Osteocyte (in vitro differentiated cells): ENCODE results near the gene DBN1. TPM values are rescaled to one million over a fixed set of nuclear protein-coding genes. Genes with fewer than 3 reads are reported as not detected.
A peak's percentile ranks its signal among the peaks of the same experiment; 100 is the strongest.

Experiments
- DNase-seq: peaks from one replicate; pipeline ENCODE4 v3.0.0; 2021; ENCODE audit warnings: mixed read lengths; ENCODE audit not compliant: unreplicated experiment; ENCODE audit errors: extremely low spot score
- H3K27ac Mint-ChIP-seq: one replicate; pipeline ENCODE4 v1.8.0; 2021; ENCODE audit warnings: mild to moderate bottlenecking, mixed read lengths; ENCODE audit not compliant: unreplicated experiment
- H3K27me3 Mint-ChIP-seq: one replicate; pipeline ENCODE4 v1.8.0; 2021; ENCODE audit warnings: mixed read lengths; ENCODE audit not compliant: unreplicated experiment
- H3K36me3 Mint-ChIP-seq: one replicate; pipeline ENCODE4 v1.8.0; 2021; ENCODE audit warnings: mixed read lengths; ENCODE audit not compliant: unreplicated experiment
- H3K4me1 Mint-ChIP-seq: one replicate; pipeline ENCODE4 v1.8.0; 2021; ENCODE audit warnings: mixed read lengths; ENCODE audit not compliant: unreplicated experiment
- H3K4me3 Mint-ChIP-seq: one replicate; pipeline ENCODE4 v1.8.0; 2021; ENCODE audit warnings: mild to moderate bottlenecking, moderate library complexity, mixed read lengths; ENCODE audit not compliant: unreplicated experiment
- H3K9me3 Mint-ChIP-seq: one replicate; pipeline ENCODE4 v1.8.0; 2021; ENCODE audit warnings: mixed read lengths; ENCODE audit not compliant: unreplicated experiment
- CTCF ChIP-seq: fragments of 200-600 bp; sonication (generic); IDR thresholded peaks from 2 replicates; pipeline ENCODE4 v1.5.0; 2021; ENCODE audit warnings: antibody characterized with exemption, mild to moderate bottlenecking, moderate library complexity
- total RNA-seq: library from RNA; stranded (reverse); gene quantifications from 2 replicates; pipeline ENCODE4 v1.2.1, GENCODE V29; 2021

DBN1 gene
- total RNA-seq, 1 donor from 2014 or later = 248 TPM

GRCh38 chr5:177438468-177438867, 35.0 kb downstream of the DBN1 start:
- TF ChIP-seq CTCF = no peak
- Mint-ChIP-seq H3K4me3 (no peak overlapping the region), H3K27me3 (no peaks in the 10 kb centered on the region), H3K27ac (peak overlapping the region; percentile 14), H3K9me3 (no peaks in the 10 kb centered on the region), H3K36me3 (peaks cover 22% of the 10 kb centered on the region), H3K4me1 (no peaks in the 10 kb centered on the region)
- no peak for DNase-seq

DNA sequence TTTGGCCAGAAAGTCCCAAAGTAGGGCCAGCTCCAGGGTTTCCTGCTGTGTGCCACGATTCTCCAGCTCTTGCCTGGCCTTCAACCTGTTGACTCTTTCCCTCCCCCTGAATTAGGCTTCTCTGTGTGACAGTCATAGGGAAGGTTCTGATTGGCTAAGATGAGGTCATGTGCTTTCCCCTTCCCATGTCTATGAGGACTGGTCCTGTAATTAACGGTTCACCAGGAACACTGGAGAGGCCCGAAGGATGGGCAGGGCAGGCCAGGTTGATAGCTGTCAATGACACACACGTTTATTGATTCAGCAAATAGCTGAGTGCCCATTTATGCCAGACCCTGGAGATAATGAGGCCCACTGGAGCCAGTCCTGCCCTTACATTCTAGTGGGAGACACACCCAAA, 35.8 kb downstream of the DBN1 start:
- Mint-ChIP-seq H3K27me3 (no peaks in the 10 kb centered on the region), H3K9me3 (no peaks in the 10 kb centered on the region), H3K36me3 (peaks cover 28% of the 10 kb centered on the region), H3K4me1 (no peaks in the 10 kb centered on the region), H3K4me3 (no peak overlapping the region), H3K27ac (no peak overlapping the region)
- no peak for TF ChIP-seq CTCF
- no peak for DNase-seq

GRCh38 chr5:177435847-177436536, 37.4 kb downstream of the DBN1 start:
- H3K4me1 Mint-ChIP-seq = no peaks in the 10 kb centered on the region
- peaks cover 25% of the 10 kb centered on the region for H3K36me3 Mint-ChIP-seq
- DNase-seq = no peak
- no peak overlapping the region for H3K4me3 Mint-ChIP-seq
- H3K27me3 Mint-ChIP-seq = no peaks in the 10 kb centered on the region
- no peaks in the 10 kb centered on the region for H3K9me3 Mint-ChIP-seq
- H3K27ac Mint-ChIP-seq = no peak overlapping the region
- no peak for TF ChIP-seq CTCF

GRCh38 chr5:177434942-177435738, 38.3 kb downstream of the DBN1 start:
- no peaks in the 10 kb centered on the region for H3K4me1 Mint-ChIP-seq
- H3K27me3 Mint-ChIP-seq = no peaks in the 10 kb centered on the region
- H3K36me3 Mint-ChIP-seq = peaks cover 29% of the 10 kb centered on the region
- no peak overlapping the region for H3K27ac Mint-ChIP-seq
- TF ChIP-seq CTCF = no peak
- DNase-seq = no peak
- no peaks in the 10 kb centered on the region for H3K9me3 Mint-ChIP-seq
- no peak overlapping the region for H3K4me3 Mint-ChIP-seq

DNA sequence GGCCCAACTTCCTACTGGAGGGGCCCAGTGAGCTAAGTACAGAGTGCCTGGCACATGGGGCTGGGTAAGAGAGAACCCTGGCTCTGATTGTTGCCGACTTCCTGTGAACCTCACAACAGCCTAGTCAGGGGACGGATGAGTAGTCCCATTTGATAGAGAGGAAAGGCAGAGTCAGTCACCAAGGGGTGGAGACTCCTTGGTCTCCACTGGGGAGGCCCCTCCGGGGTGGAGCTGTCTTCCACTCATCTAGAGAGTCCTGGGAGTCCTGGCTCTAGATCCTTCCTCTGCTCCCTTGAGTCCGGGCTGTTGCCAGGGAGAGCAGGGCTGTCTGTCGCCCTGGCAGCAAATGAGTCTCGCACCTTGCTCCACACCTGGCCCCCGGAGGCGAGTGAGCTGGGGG, 39.0 kb downstream of the DBN1 start:
- H3K27me3 Mint-ChIP-seq = no peaks in the 10 kb centered on the region
- peaks cover 27% of the 10 kb centered on the region for H3K36me3 Mint-ChIP-seq
- no peak for TF ChIP-seq CTCF
- H3K4me3 Mint-ChIP-seq = no peak overlapping the region
- H3K9me3 Mint-ChIP-seq = no peaks in the 10 kb centered on the region
- H3K4me1 Mint-ChIP-seq = no peaks in the 10 kb centered on the region
- H3K27ac Mint-ChIP-seq = no peak overlapping the region
- DNase-seq = no peak
